Hypothalamus (tissue), 51 donors: ENCODE measurements around the gene SLC2A4.
"Not testable (repeated sequence)": the region's sequence is repeated elsewhere in the genome, so short reads cannot be mapped to it uniquely, and the experiment has no call there.

Source experiments
- DNase-seq, 51 donors: peaks; one replicate each; lab custom pipeline; 2025; lab: John Stamatoyannopoulos, UW

SLC2A4 gene

DNA sequence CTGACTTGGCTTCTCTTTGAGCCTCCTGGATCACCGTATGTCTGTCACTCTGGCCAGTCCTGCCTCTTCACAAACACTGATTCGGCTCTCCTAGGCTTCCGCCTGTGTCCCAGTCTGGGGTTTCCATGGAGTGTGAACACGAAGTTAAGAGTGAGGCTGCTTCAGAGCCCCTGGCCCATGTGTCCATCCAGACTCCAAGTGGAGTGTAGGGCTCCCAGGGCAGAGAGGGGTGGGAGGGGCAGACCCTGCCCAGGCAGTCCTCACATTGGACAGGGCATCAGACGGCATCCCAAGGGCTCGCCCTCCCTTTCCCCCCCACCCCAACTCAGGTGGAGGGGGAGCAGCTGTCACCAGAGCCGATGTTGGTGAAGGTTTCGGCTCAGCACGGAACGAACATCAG, 37.7 kb upstream of the SLC2A4 start:
- DNase-seq: not testable (repeated sequence)

DNA sequence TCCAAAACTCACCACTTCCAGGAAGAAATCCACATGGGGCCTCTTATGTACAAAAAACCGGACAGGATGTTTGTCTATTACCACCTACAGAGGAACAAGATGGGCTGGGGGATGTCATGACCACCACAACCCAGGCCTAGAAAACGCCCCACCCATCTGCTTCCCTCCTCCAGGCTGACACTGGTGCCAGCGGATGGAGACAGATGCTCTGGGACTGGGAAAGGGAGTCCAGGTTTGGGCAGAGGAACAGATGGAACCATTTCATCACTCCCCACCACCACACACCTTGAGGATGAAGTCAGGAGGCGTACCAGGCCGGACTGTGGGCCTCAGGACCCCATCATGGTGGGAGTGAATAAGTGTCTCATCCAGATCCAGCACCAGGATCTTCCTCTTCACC, 34.7 kb upstream of the SLC2A4 start:
- DNase-seq: no peak

GRCh38 chr17:7248796-7249195, 32.7 kb upstream of the SLC2A4 start:
- DNase-seq: no peak

DNA sequence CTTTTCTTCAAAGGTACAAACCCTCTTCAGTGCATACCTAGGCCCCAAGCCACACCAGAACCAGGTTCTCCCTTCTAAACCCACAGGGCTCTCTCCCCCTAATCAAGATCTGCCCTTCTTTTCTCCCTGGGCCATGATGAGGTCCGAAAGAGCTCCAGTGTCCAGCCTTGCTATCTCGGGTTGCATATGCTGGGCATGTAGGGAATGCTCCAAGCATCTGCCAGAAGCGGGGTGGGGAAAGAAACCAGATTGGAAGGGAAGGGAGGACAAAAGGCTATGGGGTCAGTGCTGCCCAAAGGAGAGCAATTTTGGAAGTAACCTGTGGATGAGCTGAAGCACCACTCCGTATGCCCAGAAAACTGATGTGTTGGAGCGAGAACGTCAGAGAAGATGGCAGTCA, 32.3 kb upstream of the SLC2A4 start:
- no peak for DNase-seq

DNA sequence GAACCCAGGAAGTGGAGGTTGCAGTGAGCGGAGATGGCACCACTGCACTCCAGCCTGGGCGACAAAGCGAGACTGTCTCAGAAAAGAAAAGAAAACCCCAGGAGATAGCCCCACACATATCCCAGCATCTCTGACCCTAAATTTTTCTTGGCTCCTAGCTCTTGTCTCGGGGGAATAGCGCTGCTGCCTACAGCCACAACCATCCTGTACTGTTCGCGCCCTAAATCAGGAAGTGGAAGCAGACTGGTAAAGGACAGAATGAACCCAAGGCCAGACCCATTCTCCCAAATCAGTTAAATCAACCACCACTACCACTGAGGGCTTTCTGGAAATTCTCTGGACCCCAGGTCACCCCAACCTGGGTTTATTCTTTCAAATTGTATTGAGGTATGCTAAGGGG, 31.7 kb upstream of the SLC2A4 start:
- no peak for DNase-seq

DNA sequence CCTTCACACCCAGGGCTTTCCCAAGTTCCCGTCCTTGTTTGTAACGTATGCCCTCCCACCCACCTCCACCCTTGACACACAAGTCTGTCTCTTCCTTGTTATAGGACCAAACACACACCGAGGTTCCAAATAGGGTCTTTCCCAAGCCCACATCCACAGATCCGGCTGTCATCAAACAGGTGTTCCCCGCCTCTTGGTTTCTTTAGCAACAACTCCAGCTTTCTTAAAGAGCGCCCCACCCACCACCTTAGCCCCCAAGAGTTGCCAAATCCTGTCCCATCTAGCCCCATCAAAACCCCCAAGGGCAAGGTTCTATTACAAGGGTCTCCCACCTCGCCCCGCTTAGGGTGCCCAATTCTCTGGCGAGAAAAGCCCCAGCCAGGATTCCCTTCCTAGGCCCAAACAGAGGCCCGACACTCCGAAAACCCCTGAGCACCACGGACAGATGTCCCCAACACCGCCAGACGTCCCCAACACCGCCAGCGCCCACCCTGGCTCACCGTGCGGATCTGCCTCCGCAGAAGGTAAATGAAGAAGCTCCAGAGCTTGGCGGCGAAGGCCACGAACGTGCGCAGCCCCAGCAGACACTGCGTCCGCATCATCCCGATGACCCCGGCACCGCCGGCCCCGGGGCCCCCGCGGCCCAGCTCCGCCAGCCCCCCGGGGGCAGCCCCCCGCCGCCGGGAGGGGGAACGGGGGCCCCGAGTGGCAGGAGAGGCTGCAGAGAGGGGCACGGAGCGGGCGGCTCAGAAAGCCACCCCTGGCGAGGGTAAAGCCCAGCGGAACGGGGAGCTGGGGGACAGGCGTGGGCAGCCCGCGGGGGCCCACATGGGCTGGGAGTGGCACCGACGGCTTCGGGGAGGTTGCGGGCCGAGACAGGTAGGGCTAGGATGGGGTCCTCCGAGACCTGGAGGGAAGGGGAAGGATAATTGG, 30.6 kb upstream of the SLC2A4 start:
- peak in 2 of 51 donors; percentile 23 to 41 for DNase-seq

DNA sequence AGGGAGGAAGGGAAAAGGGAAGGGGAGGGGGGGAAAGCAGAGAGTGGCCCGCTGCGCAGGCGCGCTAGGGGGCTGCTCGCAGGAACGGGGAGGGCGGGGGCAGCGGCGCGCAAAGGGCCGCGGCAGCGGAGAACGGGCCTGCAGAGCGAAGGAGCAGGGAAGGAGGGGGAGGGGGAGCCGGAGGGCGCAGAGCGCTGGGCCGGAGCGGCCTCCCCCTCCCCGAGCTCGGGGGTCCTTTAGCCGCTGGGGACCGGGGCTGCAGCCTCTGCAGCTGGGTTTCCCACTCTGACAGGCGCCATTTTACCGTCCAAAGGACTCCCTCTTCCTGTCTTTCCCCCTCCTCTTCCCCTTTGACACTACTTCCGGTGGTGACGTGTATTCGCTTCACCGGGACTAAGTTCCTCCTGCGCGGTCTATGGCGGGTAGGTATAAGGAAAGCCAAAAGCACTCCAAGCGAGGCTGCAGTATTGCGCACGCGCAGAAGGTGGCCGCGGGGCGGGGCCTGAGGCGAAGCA, 29.8 kb upstream of the SLC2A4 start, which contains the start of gene CTDNEP1:
Gene CTDNEP1 (minus strand): TSS at position 74 of the 515 bp plus-strand sequence. CDS start 438 bp downstream, outside the sequence.
- peak; percentile 92 to 99 (median 98) for DNase-seq

DNA sequence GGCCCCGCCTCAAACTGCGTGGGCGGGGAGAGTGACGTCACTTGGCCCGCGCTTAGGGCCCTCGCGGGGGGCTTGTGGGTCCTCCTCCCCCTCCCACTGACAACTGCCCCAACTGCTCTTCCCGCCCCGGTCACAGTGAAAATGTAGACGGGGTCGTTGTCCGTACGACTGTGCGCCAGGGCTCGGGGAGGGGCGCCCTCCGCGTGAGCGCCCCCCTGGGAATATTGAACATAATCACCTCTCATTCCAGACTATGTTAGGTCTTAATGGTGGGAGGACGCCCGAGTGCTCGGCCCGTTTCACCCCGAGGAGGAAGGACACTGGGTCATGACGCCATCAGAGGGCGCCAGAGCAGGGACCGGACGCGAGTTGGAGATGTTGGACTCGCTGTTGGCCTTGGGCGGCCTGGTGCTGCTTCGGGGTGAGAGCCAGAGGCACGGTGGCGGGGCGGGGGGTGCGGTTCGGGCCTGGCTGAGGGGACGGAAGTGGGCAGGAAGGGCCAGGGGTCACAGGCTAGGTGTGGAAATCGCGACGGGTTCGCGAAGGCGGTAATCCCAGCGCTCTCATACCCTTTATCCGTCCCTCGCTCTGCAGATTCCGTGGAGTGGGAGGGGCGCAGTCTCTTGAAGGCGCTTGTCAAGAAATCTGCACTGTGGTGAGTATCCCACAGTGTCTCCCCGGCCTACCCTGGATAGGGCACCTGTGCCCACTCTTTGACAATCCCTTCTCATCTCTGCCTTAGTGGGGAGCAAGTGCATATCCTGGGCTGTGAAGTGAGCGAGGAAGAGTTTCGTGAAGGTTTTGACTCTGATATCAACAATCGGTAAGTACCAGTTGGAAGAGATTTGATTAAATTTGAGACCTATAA, 29.1 kb upstream of the SLC2A4 start, which contains the start of gene ELP5:
Gene ELP5 (plus strand): TSS at position 40 of the 868 bp plus-strand sequence. CDS start 336 bp downstream, at position 376.
- peak; percentile 71 to 96 (median 86) for DNase-seq

- no peak for DNase-seq
Measured at GRCh38 chr17:7253082-7253481, 28.4 kb upstream of the SLC2A4 start.

- DNase-seq: no peak
Measured at GRCh38 chr17:7254511-7254910, 27.0 kb upstream of the SLC2A4 start.

GRCh38 chr17:7256766-7257456, 24.6 kb upstream of the SLC2A4 start:
- no peak for DNase-seq

GRCh38 chr17:7258731-7259554, 22.6 kb upstream of the SLC2A4 start:
- no peak for DNase-seq

- DNase-seq: no peak
Measured at GRCh38 chr17:7259555-7259889, 22.0 kb upstream of the SLC2A4 start.

DNA sequence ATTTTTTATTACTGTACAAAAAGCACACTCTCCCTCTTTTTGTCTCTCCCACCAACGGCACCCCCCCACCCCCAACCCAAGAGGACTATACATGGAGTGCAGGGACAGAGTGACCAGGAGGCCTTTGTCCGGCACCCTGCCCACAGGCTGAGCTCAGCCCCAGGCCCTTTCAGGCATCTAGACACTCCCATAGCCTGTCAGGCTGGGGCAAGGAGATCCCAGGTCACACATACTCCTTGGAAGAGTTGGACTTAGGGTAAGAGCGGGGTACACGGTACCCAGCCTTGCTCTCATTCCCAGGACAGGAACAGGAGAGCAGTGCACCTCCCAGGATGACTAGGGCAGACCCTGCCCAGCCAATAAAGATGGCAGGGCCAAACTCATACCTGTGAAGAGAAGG, 21.4 kb upstream of the SLC2A4 start:
- DNase-seq: no peak

- DNase-seq: no peak
Measured at GRCh38 chr17:7260651-7261378, 20.7 kb upstream of the SLC2A4 start.

GRCh38 chr17:7261379-7262191, 19.9 kb upstream of the SLC2A4 start:
- DNase-seq: no peak

GRCh38 chr17:7262192-7262934, 19.2 kb upstream of the SLC2A4 start, which contains the start of gene CLDN7:
TSS of gene CLDN7 (minus strand) at chr17:7262478. CDS start at chr17:7262043, 435 bp downstream.
- DNase-seq: no peak
